Measurements from ENCODE around the gene PHLPP1. TPM values are rescaled to one million over a fixed set of nuclear protein-coding genes. Genes with fewer than 3 reads are reported as not detected.

Gene PHLPP1
- total RNA-seq, 2 experiments from 2014 or later = 6.8 to 7.1 TPM

- Mint-ChIP-seq H3K36me3 (ENCODE audit: low read depth) (no peaks in the 10 kb centered on the region), H3K27ac (no peak overlapping the region), H3K27me3 (peaks cover 5% of the 10 kb centered on the region), H3K4me3 (no peak overlapping the region), H3K4me1 (ENCODE audit: low read depth) (no peaks in the 10 kb centered on the region), H3K9me3 (no peaks in the 10 kb centered on the region)
- CTCF ChIA-PET = no interaction called here
- H3K36me3 ChIP-seq (ENCODE audit: insufficient read depth, low read length) = no peaks in the 10 kb centered on the region
- no peaks in the 10 kb centered on the region for H3K4me1 ChIP-seq (ENCODE audit: insufficient read depth, low read length)
- H3K4me3 ChIP-seq (ENCODE audit: low read length) = no peak overlapping the region
- no peak for TF ChIP-seq CTCF (IDR thresholded peaks at IDR 0.05)
- no peak for DNase-seq
- ATAC-seq (ENCODE audit: poor library complexity) = no peak
- no peaks in the 10 kb centered on the region for H3K9me3 ChIP-seq (ENCODE audit: control insufficient read depth in 1 of 2, insufficient read depth in 1 of 2, low read length in 2 of 2)
- H3K27ac ChIP-seq (ENCODE audit: low read depth in 1 of 2, low read length in 2 of 2) = no peak overlapping the region
- H3K27me3 ChIP-seq (ENCODE audit: control insufficient read depth in 1 of 2, insufficient read depth in 2 of 2, low read length in 2 of 2) = no peaks in the 10 kb centered on the region
- intact Hi-C loops (cut with DNase I, micrococcal nuclease) = loop anchor here in 1 of 2 experiments (10.0 kb wide), 1 partner anchor 803 kb away; the partner anchor contains the start of genes PIGN and RELCH
- POLR2A ChIA-PET = no interaction called here
Measured at GRCh38 chr18:62987859-62988258, 272.5 kb downstream of the PHLPP1 start.

GRCh38 chr18:62988471-62988870 is 273.1 kb downstream of the PHLPP1 start:
- H3K27me3 Mint-ChIP-seq = peaks cover 11% of the 10 kb centered on the region
- no peak overlapping the region for H3K27ac Mint-ChIP-seq
- intact Hi-C loops (cut with DNase I, micrococcal nuclease) = loop anchor here in 1 of 2 experiments (10.0 kb wide), 1 partner anchor 804 kb away; the partner anchor contains the start of genes PIGN and RELCH
- H3K36me3 Mint-ChIP-seq (ENCODE audit: low read depth) = no peaks in the 10 kb centered on the region
- Histone ChIP-seq H3K9me3 (ENCODE audit: control insufficient read depth in 1 of 2, insufficient read depth in 1 of 2, low read length in 2 of 2) (no peaks in the 10 kb centered on the region), H3K36me3 (ENCODE audit: insufficient read depth, low read length) (no peaks in the 10 kb centered on the region), H3K27ac (ENCODE audit: low read depth in 1 of 2, low read length in 2 of 2) (no peak overlapping the region), H3K4me3 (ENCODE audit: low read length) (no peak overlapping the region), H3K27me3 (ENCODE audit: control insufficient read depth in 1 of 2, insufficient read depth in 2 of 2, low read length in 2 of 2) (no peaks in the 10 kb centered on the region), H3K4me1 (ENCODE audit: insufficient read depth, low read length) (no peaks in the 10 kb centered on the region)
- ATAC-seq (ENCODE audit: poor library complexity) = no peak
- no peak for DNase-seq
- no peaks in the 10 kb centered on the region for H3K9me3 Mint-ChIP-seq
- no peak overlapping the region for H3K4me3 Mint-ChIP-seq
- TF ChIP-seq CTCF (IDR thresholded peaks at IDR 0.05) = no peak
- POLR2A ChIA-PET = no interaction called here
- CTCF ChIA-PET = no interaction called here
- H3K4me1 Mint-ChIP-seq (ENCODE audit: low read depth) = no peaks in the 10 kb centered on the region

DNA sequence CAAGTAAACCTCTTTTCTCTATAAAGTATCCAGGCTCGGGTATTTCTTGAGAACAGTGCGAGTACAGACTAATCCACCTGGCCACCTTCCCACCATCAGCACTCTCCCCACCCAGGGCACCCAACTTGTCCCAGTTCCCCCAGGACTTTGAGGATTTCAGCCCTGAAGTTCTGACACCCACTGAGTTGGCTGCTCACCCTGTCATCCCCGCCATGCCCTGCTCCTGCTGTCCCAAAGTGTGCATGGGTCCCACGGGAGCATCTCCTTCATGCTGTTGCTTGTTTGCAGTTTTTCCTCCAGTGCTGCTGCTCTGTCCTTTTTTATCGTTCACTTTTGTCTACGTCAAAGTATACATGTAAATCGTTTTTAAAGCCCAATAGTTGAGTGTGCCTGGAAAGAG is 273.9 kb downstream of the PHLPP1 start:
- H3K4me1 Mint-ChIP-seq (ENCODE audit: low read depth) = no peaks in the 10 kb centered on the region
- ChIA-PET CTCF (no interaction called here), POLR2A (no interaction called here)
- H3K36me3 ChIP-seq (ENCODE audit: insufficient read depth, low read length) = no peaks in the 10 kb centered on the region
- no peaks in the 10 kb centered on the region for H3K4me1 ChIP-seq (ENCODE audit: insufficient read depth, low read length)
- H3K4me3 Mint-ChIP-seq = no peak overlapping the region
- no peaks in the 10 kb centered on the region for H3K9me3 Mint-ChIP-seq
- no peak overlapping the region for H3K27ac Mint-ChIP-seq
- no peak for DNase-seq
- peaks cover 15% of the 10 kb centered on the region for H3K27me3 Mint-ChIP-seq
- H3K27me3 ChIP-seq (ENCODE audit: control insufficient read depth in 1 of 2, insufficient read depth in 2 of 2, low read length in 2 of 2) = no peaks in the 10 kb centered on the region
- H3K27ac ChIP-seq (ENCODE audit: low read depth in 1 of 2, low read length in 2 of 2) = no peak overlapping the region
- no peaks in the 10 kb centered on the region for H3K9me3 ChIP-seq (ENCODE audit: control insufficient read depth in 1 of 2, insufficient read depth in 1 of 2, low read length in 2 of 2)
- intact Hi-C loops (cut with DNase I, micrococcal nuclease) = loop anchor here in 1 of 2 experiments (10.0 kb wide), 1 partner anchor 804 kb away; the partner anchor contains the start of genes PIGN and RELCH
- no peaks in the 10 kb centered on the region for H3K36me3 Mint-ChIP-seq (ENCODE audit: low read depth)
- no peak for TF ChIP-seq CTCF (IDR thresholded peaks at IDR 0.05)
- H3K4me3 ChIP-seq (ENCODE audit: low read length) = no peak overlapping the region
- no peak for ATAC-seq (ENCODE audit: poor library complexity)
